HepG2 (cell line): ENCODE measurements around the gene SNCAIP. TPM values are rescaled to one million over a fixed set of nuclear protein-coding genes. Genes with fewer than 3 reads are reported as not detected.

ENCODE experiments used
- ATAC-seq: fragments of 200-7000 bp; cut with Tn5 transposase; 3 replicates; pipeline ENCODE4 v1.9.1; 2020; ENCODE audit warnings: mild to moderate bottlenecking, moderate library complexity
- BruUV-seq: library from RNA; stranded (reverse); fragments of 400-500 nt; replicated peaks from 2 replicates; lab custom pipeline; 2021; lab: Mats Ljungman, UMichigan
- CTCF ChIA-PET: fragments of 300-600 bp; formaldehyde crosslinking; extraction: SDS; loops from one replicate; lab custom pipeline; 2021; ENCODE audit warnings: low total read pairs, inconsistent platforms, low intra/inter-chr PET ratio; lab: Yijun Ruan, JAX
- POLR2A ChIA-PET: fragments of 350-600 bp; sonication (Branson Sonifier 250); formaldehyde crosslinking; loops from one replicate; lab custom pipeline; 2020; ENCODE audit warnings: antibody characterized with exemption, inconsistent platforms; lab: Yijun Ruan, JAX
- DNase-seq: peaks from one replicate; pipeline ENCODE4 v3.0.0-alpha.2; 2015; ENCODE audit warnings: low spot score
- FAIRE-seq: peaks from 3 replicates; lab custom pipeline; 2011; peaks lifted over from hg19 to GRCh38; lab: Jason Lieb, UNC
- H2AFZ ChIP-seq: one replicate; pipeline ENCODE4 v1.6.1; 2011; ENCODE audit warnings: low read length, inconsistent platforms
- H3K27ac ChIP-seq: fragments of 300-600 bp; 3 replicates; pipeline ENCODE4 v1.8.0; 2011; ENCODE audit warnings: mixed run types, mild to moderate bottlenecking, mixed read lengths, low read length, inconsistent platforms; ENCODE audit not compliant: insufficient read depth; ENCODE audit errors: extremely low read length
- H3K27me3 ChIP-seq, 2 experiments: fragments of 200-600 bp in 1 of 2; 2 replicates in 1 of 2; 3 replicates in 1 of 2; pipeline versions ENCODE4 v1.6.0 to v1.8.0; 2011; ENCODE audit warnings: low read length in 2 of 2, mild to moderate bottlenecking in 2 of 2, moderate library complexity in 2 of 2, inconsistent platforms in 1 of 2; ENCODE audit not compliant: insufficient read depth in 2 of 2, control insufficient read depth in 1 of 2
- H3K36me3 ChIP-seq, 2 experiments: fragments of 200-600 bp in 1 of 2; replicated peaks in 1 of 2; 2 replicates in 1 of 2; 3 replicates in 1 of 2; pipeline versions ENCODE4 v1.5.1 to v1.8.0; 2011; ENCODE audit warnings: low read length in 2 of 2, inconsistent platforms in 1 of 2; ENCODE audit not compliant: insufficient read depth in 2 of 2, control insufficient read depth in 1 of 2
- H3K4me1 ChIP-seq: 2 replicates; pipeline ENCODE4 v1.5.1; 2012; ENCODE audit warnings: low read length, inconsistent platforms; ENCODE audit not compliant: insufficient read depth
- H3K4me2 ChIP-seq: 2 replicates; pipeline ENCODE4 v1.6.0; 2011; ENCODE audit warnings: low read depth, low read length, inconsistent platforms
- H3K4me3 ChIP-seq, 3 experiments: fragments of 200-600 bp in 1 of 3; sonication (generic), shearing (Covaris generic) in 1 of 3; replicated peaks in 1 of 3; 2 replicates each; pipeline ENCODE4 v1.5.1; 2011 to 2016; ENCODE audit warnings: low read length in 3 of 3, inconsistent platforms in 2 of 3, low read depth in 2 of 3, mild to moderate bottlenecking in 2 of 3, control low read depth in 1 of 3, mixed read lengths in 1 of 3; ENCODE audit not compliant: insufficient read depth in 1 of 3
- H3K79me2 ChIP-seq: one replicate; pipeline ENCODE4 v1.6.1; 2011; ENCODE audit warnings: low read length, inconsistent platforms; ENCODE audit not compliant: insufficient read depth
- H3K9ac ChIP-seq: 2 replicates; pipeline ENCODE4 v1.6.0; 2011; ENCODE audit warnings: mild to moderate bottlenecking, low read depth, low read length, inconsistent platforms; ENCODE audit not compliant: insufficient read depth
- H3K9me3 ChIP-seq: 2 replicates; pipeline ENCODE4 v1.5.1; 2012; ENCODE audit warnings: mild to moderate bottlenecking, low read length
- H4K20me1 ChIP-seq: 2 replicates; pipeline ENCODE4 v1.6.0; 2011; ENCODE audit warnings: inconsistent platforms, mild to moderate bottlenecking, low read length, moderate library complexity; ENCODE audit not compliant: insufficient read depth
- NFYB ChIP-seq: sonication (generic); formaldehyde crosslinking; IDR thresholded peaks from 2 replicates; pipeline ENCODE4 v1.4.0; 2020; ENCODE audit warnings: missing genetic modification reagents
- SIN3B ChIP-seq: fragments of 150-350 bp; IDR thresholded peaks from 2 replicates; pipeline ENCODE4 v1.6.1; 2014; ENCODE audit warnings: low read length
- ZBTB42 ChIP-seq: sonication (generic); formaldehyde crosslinking; IDR thresholded peaks from 2 replicates; pipeline ENCODE4 v1.5.0; 2020; ENCODE audit warnings: mild to moderate bottlenecking, missing genetic modification reagents
- ZFX ChIP-seq: sonication (generic); formaldehyde crosslinking; IDR thresholded peaks from 2 replicates; pipeline ENCODE4 v1.4.0; 2020; ENCODE audit warnings: mild to moderate bottlenecking, low read depth, missing genetic modification reagents, moderate library complexity
- ZNF670 ChIP-seq: sonication (generic); formaldehyde crosslinking; IDR thresholded peaks from 2 replicates; pipeline ENCODE4 v1.8.0; 2022; ENCODE audit warnings: mild to moderate bottlenecking, missing genetic modification reagents, borderline replicate concordance
- ZNF747 ChIP-seq: sonication (generic); formaldehyde crosslinking; IDR thresholded peaks from 2 replicates; pipeline ENCODE4 v1.8.1; 2023; ENCODE audit warnings: missing genetic modification reagents, mild to moderate bottlenecking, borderline replicate concordance
- ZNF773 ChIP-seq: sonication (generic); formaldehyde crosslinking; IDR thresholded peaks from 2 replicates; pipeline ENCODE4 v1.4.0; 2020; ENCODE audit warnings: missing genetic modification reagents, borderline replicate concordance
- ZNF800 ChIP-seq: sonication (generic); formaldehyde crosslinking; IDR thresholded peaks from 2 replicates; pipeline ENCODE4 v1.4.0; 2020; ENCODE audit warnings: missing genetic modification reagents
- WGBS: methylation state at CpG from one replicate; pipeline ENCODE4 v1.1.6; 2017; ENCODE audit warnings: low lambda C conversion rate; 5-methylcytosine and 5-hydroxymethylcytosine counted together
- in situ Hi-C: cut with HindIII; loops from 2 replicates; pipeline ENCODE4 v1.10.0; 2017; ENCODE audit warnings: low pct_unique_long_range_greater_than_20kb; ENCODE audit not compliant: extremely low pct_ligation_motif_present
- intact Hi-C: fragments of 100-400 bp; cut with micrococcal nuclease; formaldehyde crosslinking; loops from one replicate; pipeline ENCODE4 v1.10.0; 2022; ENCODE audit not compliant: unreplicated experiment
- polyA plus RNA-seq, 8 experiments: library from polyadenylated mRNA; depleted of rRNA in 3 of 8; stranded (reverse) in 7 of 8; unstranded in 1 of 8; fragments of >200 nt; fragmentation: Illumina TruSeq in 4 of 8; extraction: Trizol in 4 of 8; gene quantifications; 2 replicates each; pipeline versions ENCODE4 v1.2.1 to v1.2.3, GENCODE V29; 2011 to 2016; ENCODE audit warnings: low read depth in 4 of 8, missing spikeins in 1 of 8, mixed read lengths in 1 of 8; ENCODE audit not compliant: insufficient read depth in 1 of 8
- total RNA-seq, 5 experiments: library from RNA; depleted of rRNA; stranded (reverse); fragments of >200 nt; fragmentation: Illumina TruSeq; extraction: Trizol; gene quantifications; 2 replicates each; pipeline ENCODE4 v1.2.3, GENCODE V29; 2016; ENCODE audit warnings: low read depth in 1 of 5

Gene SNCAIP
- total and polyA plus RNA-seq, 2 of the 13 experiments (the other 11 are each of a cell fraction or from before 2014, with no cell fraction given): not detected

DNA sequence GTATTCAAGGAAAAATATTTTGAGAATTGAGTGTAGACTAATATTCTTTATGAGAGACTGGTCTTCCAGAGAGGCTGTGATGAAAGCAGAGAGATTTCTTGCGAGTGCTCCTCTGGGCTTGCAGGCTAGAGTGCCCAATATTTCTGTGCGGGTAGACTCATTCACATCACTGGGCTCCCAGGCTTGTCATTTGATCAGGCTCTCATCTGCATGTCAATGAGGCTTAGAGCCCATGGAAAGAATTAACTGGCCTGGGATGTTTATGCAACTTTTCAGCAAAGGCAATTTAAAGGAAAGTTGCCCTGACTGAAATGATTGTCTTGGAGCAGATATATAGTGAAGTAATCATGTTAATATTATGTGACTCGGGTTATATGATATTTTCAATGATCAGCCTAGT is 42.3 kb downstream of the SNCAIP start:
- H3K4me1 ChIP-seq: no peaks in the 10 kb centered on the region
- no peaks in the 10 kb centered on the region for H3K36me3 ChIP-seq
- ATAC-seq (no peak), FAIRE-seq (no peak), DNase-seq (no peak)
- no peak overlapping the region for H3K27ac ChIP-seq
- H3K9me3 ChIP-seq: no peaks in the 10 kb centered on the region
- 18% methylated on average over 3 of the region's 3 CpGs for WGBS
- H3K79me2 ChIP-seq: no peaks in the 10 kb centered on the region
- H3K4me3 ChIP-seq: no peak overlapping the region
- intact Hi-C loops: no loop called here
- H2AFZ ChIP-seq: no peak overlapping the region
- ChIA-PET POLR2A (no interaction called here), CTCF (no interaction called here)
- no peak overlapping the region for H3K4me2 ChIP-seq
- H3K9ac ChIP-seq: no peak overlapping the region
- no peak for TF ChIP-seq ZNF670 (CRISPR knock-in tag)
- no peak for TF ChIP-seq ZNF747 (CRISPR knock-in tag)
- no peak for TF ChIP-seq ZBTB42
- TF ChIP-seq SIN3B: no peak
- TF ChIP-seq NFYB (CRISPR knock-in tag): no peak
- TF ChIP-seq ZNF800: no peak
- no peak for TF ChIP-seq ZNF773
- in situ Hi-C loops: no loop called here
- no peaks in the 10 kb centered on the region for H4K20me1 ChIP-seq
- no TSS peak for BruUV-seq
- no peaks in the 10 kb centered on the region; a peak in 1 of 5 replicates for H3K27me3 ChIP-seq

DNA sequence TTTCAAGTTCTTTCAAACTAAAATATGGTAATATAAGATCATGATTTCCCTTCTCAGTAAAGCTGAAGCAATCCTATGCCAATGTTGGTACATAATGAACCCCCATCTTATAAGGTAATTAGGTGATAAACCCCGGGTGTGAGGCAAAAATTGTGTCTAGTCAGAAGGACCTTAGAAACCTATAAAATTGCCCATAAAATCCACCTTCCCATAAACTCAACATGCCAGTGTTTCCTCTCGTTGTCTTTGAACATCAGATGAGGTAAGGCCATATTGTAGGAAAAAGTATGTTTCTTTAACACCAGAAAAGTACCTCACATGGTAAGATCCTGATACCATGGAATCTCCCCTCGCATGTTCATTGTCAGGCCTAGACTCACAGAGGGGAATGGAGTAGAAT is 43.3 kb downstream of the SNCAIP start:
- ATAC-seq (no peak), DNase-seq (no peak), FAIRE-seq (no peak)
- 0% methylated on average over 3 of the region's 3 CpGs for WGBS
- ChIA-PET CTCF (no interaction called here), POLR2A (no interaction called here)
- TF ChIP-seq ZFX: no peak
- Histone ChIP-seq H3K4me1 (no peaks in the 10 kb centered on the region), H4K20me1 (no peaks in the 10 kb centered on the region), H3K27ac (no peak overlapping the region), H3K27me3 (no peaks in the 10 kb centered on the region; a peak in 1 of 5 replicates), H3K36me3 (no peaks in the 10 kb centered on the region), H3K9ac (no peak overlapping the region), H3K4me2 (no peak overlapping the region), H3K4me3 (no peak overlapping the region), H3K9me3 (no peaks in the 10 kb centered on the region), H2AFZ (no peak overlapping the region), H3K79me2 (no peaks in the 10 kb centered on the region)
- in situ Hi-C loops: no loop called here
- BruUV-seq: no TSS peak
- intact Hi-C loops: no loop called here
